HEK293 (cell line): ENCODE measurements around the gene GATAD2A.

ENCODE experiments used
- CTCF ChIA-PET: fragments of 350-600 bp; formaldehyde crosslinking; extraction: SDS; loops from one replicate; lab custom pipeline; 2021; ENCODE audit warnings: antibody characterized with exemption; lab: Yijun Ruan, JAX
- POLR2A ChIA-PET: fragments of 300-600 bp; formaldehyde crosslinking; extraction: SDS; loops from one replicate; lab custom pipeline; 2020; ENCODE audit warnings: antibody characterized with exemption, inconsistent platforms; lab: Yijun Ruan, JAX
- H3K27ac ChIP-seq: fragments of 200-500 bp; sonication (Bioruptor generic); 2 replicates; pipeline ENCODE4 v1.5.1; 2014; ENCODE audit warnings: low read depth, low read length, control low read depth, inconsistent platforms; ENCODE audit errors: extremely low read depth
- H3K36me3 ChIP-seq, 2 experiments: fragments of 200-500 bp in 1 of 2; sonication (Bioruptor generic) in 1 of 2; 1 replicate in 1 of 2; 2 replicates in 1 of 2; pipeline ENCODE4 v1.5.1; 2014 to 2017; ENCODE audit warnings: inconsistent platforms in 2 of 2, low read length in 2 of 2; ENCODE audit not compliant: control insufficient read depth in 2 of 2, insufficient read depth in 1 of 2
- H3K4me1 ChIP-seq: fragments of 200-500 bp; sonication (Bioruptor generic); 2 replicates; pipeline ENCODE4 v1.5.1; 2014; ENCODE audit warnings: mild to moderate bottlenecking, low read length, inconsistent platforms; ENCODE audit not compliant: control insufficient read depth, insufficient read depth
- H3K4me3 ChIP-seq: 2 replicates; pipeline ENCODE4 v1.5.1; 2011; ENCODE audit warnings: low read depth, mild to moderate bottlenecking, control low read depth, low read length, moderate library complexity
- H3K9me3 ChIP-seq: fragments of 200-500 bp; sonication (Bioruptor generic); 2 replicates; pipeline ENCODE4 v1.5.1; 2014; ENCODE audit warnings: low read depth, low read length, inconsistent platforms; ENCODE audit not compliant: control insufficient read depth, insufficient read depth
- EGR2 ChIP-seq: fragments of 450-650 bp; formaldehyde crosslinking; IDR thresholded peaks from 2 replicates; pipeline ENCODE4 v1.5.1; 2016; ENCODE audit warnings: low read depth, missing biosample characterization, missing genetic modification characterization
- KLF10 ChIP-seq: fragments of 450-650 bp; IDR thresholded peaks from 2 replicates; pipeline ENCODE4 v1.5.1; 2018; ENCODE audit warnings: missing biosample characterization, mild to moderate bottlenecking, missing genetic modification characterization
- PBX3 ChIP-seq: sonication (generic); formaldehyde crosslinking; IDR thresholded peaks from 2 replicates; pipeline ENCODE4 v1.8.1; 2022; ENCODE audit warnings: mild to moderate bottlenecking, moderate library complexity, missing genetic modification reagents
- PRDM1 ChIP-seq: fragments of 450-650 bp; formaldehyde crosslinking; IDR thresholded peaks from 2 replicates; pipeline ENCODE4; 2016; ENCODE audit warnings: missing biosample characterization, missing genetic modification characterization
- REPIN1 ChIP-seq: fragments of 450-650 bp; formaldehyde crosslinking; IDR thresholded peaks from 2 replicates; pipeline ENCODE4 v1.5.1; 2017; ENCODE audit warnings: missing biosample characterization, missing genetic modification characterization, low read depth
- SCRT2 ChIP-seq: fragments of 450-650 bp; formaldehyde crosslinking; IDR thresholded peaks from 2 replicates; pipeline ENCODE4 v1.5.1; 2016; ENCODE audit warnings: missing biosample characterization, missing genetic modification characterization
- WT1 ChIP-seq: fragments of 450-650 bp; formaldehyde crosslinking; IDR thresholded peaks from 2 replicates; pipeline ENCODE4 v1.5.1; 2016; ENCODE audit warnings: missing biosample characterization, missing genetic modification characterization
- ZBTB8A ChIP-seq: fragments of 450-650 bp; formaldehyde crosslinking; IDR thresholded peaks from 2 replicates; pipeline ENCODE4 v1.5.1; 2016; ENCODE audit warnings: missing biosample characterization, missing genetic modification characterization
- ZFP3 ChIP-seq: fragments of 450-650 bp; formaldehyde crosslinking; IDR thresholded peaks from 2 replicates; pipeline ENCODE4 v1.5.1; 2016; ENCODE audit warnings: low read depth, missing biosample characterization, missing genetic modification characterization
- ZNF146 ChIP-seq: fragments of 450-650 bp; formaldehyde crosslinking; IDR thresholded peaks from 2 replicates; pipeline ENCODE4 v1.5.1; 2016; ENCODE audit warnings: missing biosample characterization, missing genetic modification characterization
- ZNF157 ChIP-seq: fragments of 450-650 bp; formaldehyde crosslinking; IDR thresholded peaks from 2 replicates; pipeline ENCODE4 v1.5.1; 2016; ENCODE audit warnings: missing biosample characterization, missing genetic modification characterization
- ZNF23 ChIP-seq: fragments of 450-650 bp; formaldehyde crosslinking; IDR thresholded peaks from 2 replicates; pipeline ENCODE4 v1.5.1; 2016; ENCODE audit warnings: missing biosample characterization, missing genetic modification characterization, borderline replicate concordance
- ZNF324 ChIP-seq: fragments of 450-650 bp; formaldehyde crosslinking; IDR thresholded peaks from 2 replicates; pipeline ENCODE4 v1.5.1; 2016; ENCODE audit warnings: missing biosample characterization, missing genetic modification characterization
- ZNF341 ChIP-seq: fragments of 450-650 bp; formaldehyde crosslinking; IDR thresholded peaks from 2 replicates; pipeline ENCODE4; 2016; ENCODE audit warnings: low read depth, missing biosample characterization, missing genetic modification characterization
- ZNF433 ChIP-seq: fragments of 450-650 bp; formaldehyde crosslinking; IDR thresholded peaks from 2 replicates; pipeline ENCODE4 v1.5.1; 2016; ENCODE audit warnings: missing biosample characterization, missing genetic modification characterization, low read depth
- ZNF600 ChIP-seq: fragments of 450-650 bp; formaldehyde crosslinking; IDR thresholded peaks from 2 replicates; pipeline ENCODE4 v1.5.1; 2016; ENCODE audit warnings: missing biosample characterization, missing genetic modification characterization
- ZNF664 ChIP-seq: fragments of 450-650 bp; formaldehyde crosslinking; IDR thresholded peaks from 2 replicates; pipeline ENCODE4 v1.5.1; 2016; ENCODE audit warnings: missing biosample characterization, missing genetic modification characterization
- ZNF707 ChIP-seq: fragments of 450-650 bp; formaldehyde crosslinking; IDR thresholded peaks from 2 replicates; pipeline ENCODE4 v1.5.1; 2016; ENCODE audit warnings: missing biosample characterization, missing genetic modification characterization
- ZNF777 ChIP-seq: fragments of 450-650 bp; formaldehyde crosslinking; IDR thresholded peaks from 2 replicates; pipeline ENCODE4 v1.5.1; 2017; ENCODE audit warnings: missing biosample characterization, missing genetic modification characterization, borderline replicate concordance
- ZNF791 ChIP-seq: fragments of 450-650 bp; formaldehyde crosslinking; IDR thresholded peaks from 2 replicates; pipeline ENCODE4 v1.5.1; 2016; ENCODE audit warnings: missing biosample characterization, missing genetic modification characterization
- ZSCAN23 ChIP-seq: fragments of 450-650 bp; formaldehyde crosslinking; IDR thresholded peaks from 2 replicates; pipeline ENCODE4 v1.5.1; 2016; ENCODE audit warnings: missing biosample characterization, missing genetic modification characterization
- ZSCAN30 ChIP-seq: fragments of 450-650 bp; IDR thresholded peaks from 2 replicates; pipeline ENCODE4 v1.5.1; 2018; ENCODE audit warnings: missing biosample characterization, mild to moderate bottlenecking, missing genetic modification characterization, moderate library complexity

GATAD2A gene

GRCh38 chr19:19459073-19459472, 53.6 kb downstream of the GATAD2A start:
- Histone ChIP-seq H3K36me3 (peaks cover 0 to 10% of the 10 kb centered on the region in 2 experiments; a peak in 1 of 3 replicates), H3K4me1 (peaks cover 20% of the 10 kb centered on the region), H3K9me3 (no peaks in the 10 kb centered on the region), H3K27ac (no peak overlapping the region), H3K4me3 (no peak overlapping the region)
- peak; percentile 87 for TF ChIP-seq PRDM1 (tag by site-specific recombination)
- TF ChIP-seq ZNF664: no peak
- ChIA-PET POLR2A (interaction anchor here (0.5 kb wide), 1 partner anchor 15 kb away, joined by 4 read pairs; no protein-coding TSS in a partner anchor), CTCF (interaction anchor here (0.6 to 0.7 kb wide), 2 partner anchors 14 to 66 kb away, joined by 3 to 4 read pairs; no protein-coding TSS in a partner anchor)

- ChIA-PET POLR2A (interaction anchor here (0.5 kb wide), 1 partner anchor 15 kb away, joined by 4 read pairs; no protein-coding TSS in a partner anchor), CTCF (interaction anchor here (0.6 kb wide), 1 partner anchor 14 kb away, joined by 3 read pairs; no protein-coding TSS in a partner anchor)
- no peak overlapping the region for H3K27ac ChIP-seq
- peaks cover 25% of the 10 kb centered on the region for H3K4me1 ChIP-seq
- H3K36me3 ChIP-seq: peaks cover 0 to 13% of the 10 kb centered on the region in 2 experiments; a peak in 1 of 3 replicates
- no peak for TF ChIP-seq ZNF146 (tag by site-specific recombination)
- TF ChIP-seq ZNF600: peak; percentile 77
- no peak overlapping the region for H3K4me3 ChIP-seq
- H3K9me3 ChIP-seq: no peaks in the 10 kb centered on the region
These were observed 54.3 kb downstream of the GATAD2A start for GRCh38 chr19:19459707-19460251.

DNA sequence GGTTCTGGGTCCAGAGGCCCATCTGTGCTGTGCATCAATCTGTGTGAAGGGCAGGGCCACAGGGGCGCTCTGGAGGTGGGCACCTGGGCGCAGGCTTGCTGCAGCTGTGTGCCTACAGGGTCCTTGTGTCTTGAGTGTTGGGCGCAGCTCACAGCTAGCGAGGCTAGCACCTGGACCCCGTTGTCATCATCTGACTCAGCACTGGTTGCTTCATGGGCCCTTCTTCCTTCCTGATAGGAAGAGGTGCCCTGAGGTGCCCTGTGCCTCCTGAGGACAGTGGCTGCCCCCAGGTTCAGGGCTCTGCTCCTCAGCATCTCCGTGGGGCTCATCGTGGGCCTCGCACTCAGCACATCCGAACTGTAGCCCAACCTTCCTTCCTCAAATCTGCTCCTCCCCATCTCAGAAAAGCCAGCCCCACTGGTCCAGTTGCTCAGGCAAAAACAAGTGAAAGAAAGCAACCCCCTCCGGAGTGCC, 54.8 kb downstream of the GATAD2A start:
- POLR2A ChIA-PET: no interaction called here
- TF ChIP-seq ZNF777 (tag by site-specific recombination) (no peak), SCRT2 (tag by site-specific recombination) (peak; percentile 50; the same call in 1 of the 2 replicates)
- no peak overlapping the region for H3K27ac ChIP-seq

GRCh38 chr19:19460761-19461265, 55.3 kb downstream of the GATAD2A start:
- ChIA-PET CTCF (no interaction called here), POLR2A (no interaction called here)
- TF ChIP-seq ZNF433 (no peak), ZNF341 (tag by site-specific recombination) (peak; percentile 17; the same call in 1 of the 2 replicates), ZBTB8A (peak; percentile 37; the same call in 1 of the 2 replicates), ZNF23 (no peak), ZNF600 (peak; percentile 45; the same call in 1 of the 2 replicates), EGR2 (tag by site-specific recombination) (0 out of 2 replicates have a peak, but pooled peaks have one; percentile 11), ZNF324 (tag by site-specific recombination) (no peak)
- peaks cover 0 to 24% of the 10 kb centered on the region in 2 experiments; a peak in 1 of 3 replicates for H3K36me3 ChIP-seq
- no peaks in the 10 kb centered on the region for H3K9me3 ChIP-seq
- H3K4me1 ChIP-seq: peaks cover 25% of the 10 kb centered on the region
- no peak overlapping the region for H3K27ac ChIP-seq
- H3K4me3 ChIP-seq: no peak overlapping the region

More for the DNA sequence above, 54.8 kb downstream of the GATAD2A start:
- Histone ChIP-seq H3K4me1 (peaks cover 25% of the 10 kb centered on the region), H3K4me3 (no peak overlapping the region), H3K9me3 (no peaks in the 10 kb centered on the region), H3K36me3 (peaks cover 0 to 18% of the 10 kb centered on the region in 2 experiments; a peak in 1 of 3 replicates)
- CTCF ChIA-PET: no interaction called here

GRCh38 chr19:19461306-19461670, 55.8 kb downstream of the GATAD2A start:
- Histone ChIP-seq H3K36me3 (peaks cover 0 to 28% of the 10 kb centered on the region in 2 experiments; a peak in 1 of 3 replicates), H3K4me1 (peaks cover 25% of the 10 kb centered on the region), H3K9me3 (no peaks in the 10 kb centered on the region), H3K27ac (0 out of 2 replicates have a peak overlapping the region, but pooled peaks have one; percentile 44), H3K4me3 (no peak overlapping the region)
- POLR2A ChIA-PET: no interaction called here
- CTCF ChIA-PET: interaction anchor here (0.6 to 1.4 kb wide), 2 partner anchors 76 to 286 kb away, joined by 3 read pairs; no protein-coding TSS in a partner anchor
- TF ChIP-seq REPIN1 (tag by site-specific recombination) (no peak), ZSCAN23 (tag by site-specific recombination) (no peak), PBX3 (CRISPR knock-in tag) (no peak), ZNF791 (tag by site-specific recombination) (no peak), WT1 (tag by site-specific recombination) (no peak), ZSCAN30 (tag by site-specific recombination) (no peak), KLF10 (no peak), EGR2 (tag by site-specific recombination) (no peak), ZFP3 (tag by site-specific recombination) (no peak), ZNF157 (tag by site-specific recombination) (no peak), ZNF707 (tag by site-specific recombination) (no peak)
